Esophagus squamous epithelium (tissue), 4 donors: ENCODE data around the gene PFKL.

Experiments used
- POLR2A ChIP-seq, 4 donors: fragments of 450-650 bp; IDR thresholded peaks; one replicate each; pipeline ENCODE4 v1.6.1; 2017; ENCODE audit warnings: antibody characterized with exemption in 4 of 4, mild to moderate bottlenecking in 4 of 4, moderate library complexity in 3 of 4
- TF ChIP-seq, protein P1 (sequence below), 6 experiments: fragments of 450-650 bp in 4 of 6; fragments of 200-600 bp in 2 of 6; sonication (generic) in 2 of 6; IDR thresholded peaks; one replicate each; pipeline ENCODE4 v1.5.1; 2016 to 2019; ENCODE audit warnings: antibody characterized with exemption in 6 of 6, mild to moderate bottlenecking in 4 of 6, moderate library complexity in 4 of 6

DNA sequence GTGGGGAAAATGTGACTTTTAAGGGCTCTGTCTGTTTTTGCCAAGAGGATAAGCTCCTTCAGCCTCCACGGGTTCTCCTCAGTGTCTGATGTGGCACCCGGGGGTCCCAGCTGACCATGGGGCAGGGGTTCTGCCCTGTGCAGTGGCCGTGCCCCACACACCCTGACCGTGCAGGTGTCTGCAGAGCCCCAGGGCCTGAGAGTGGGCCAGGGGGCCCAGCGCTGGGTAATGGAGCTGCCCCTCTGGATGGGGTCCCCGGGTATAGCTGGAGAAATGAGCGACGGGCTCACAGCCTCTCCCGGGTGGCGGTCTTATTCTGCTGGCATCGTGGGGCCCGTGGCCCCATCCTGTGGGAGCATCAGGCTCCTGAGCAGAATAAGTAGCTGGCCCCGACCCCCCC lies 2.9 kb upstream of the PFKL start:
- TF ChIP-seq, protein P1, sequence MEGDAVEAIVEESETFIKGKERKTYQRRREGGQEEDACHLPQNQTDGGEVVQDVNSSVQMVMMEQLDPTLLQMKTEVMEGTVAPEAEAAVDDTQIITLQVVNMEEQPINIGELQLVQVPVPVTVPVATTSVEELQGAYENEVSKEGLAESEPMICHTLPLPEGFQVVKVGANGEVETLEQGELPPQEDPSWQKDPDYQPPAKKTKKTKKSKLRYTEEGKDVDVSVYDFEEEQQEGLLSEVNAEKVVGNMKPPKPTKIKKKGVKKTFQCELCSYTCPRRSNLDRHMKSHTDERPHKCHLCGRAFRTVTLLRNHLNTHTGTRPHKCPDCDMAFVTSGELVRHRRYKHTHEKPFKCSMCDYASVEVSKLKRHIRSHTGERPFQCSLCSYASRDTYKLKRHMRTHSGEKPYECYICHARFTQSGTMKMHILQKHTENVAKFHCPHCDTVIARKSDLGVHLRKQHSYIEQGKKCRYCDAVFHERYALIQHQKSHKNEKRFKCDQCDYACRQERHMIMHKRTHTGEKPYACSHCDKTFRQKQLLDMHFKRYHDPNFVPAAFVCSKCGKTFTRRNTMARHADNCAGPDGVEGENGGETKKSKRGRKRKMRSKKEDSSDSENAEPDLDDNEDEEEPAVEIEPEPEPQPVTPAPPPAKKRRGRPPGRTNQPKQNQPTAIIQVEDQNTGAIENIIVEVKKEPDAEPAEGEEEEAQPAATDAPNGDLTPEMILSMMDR (IDR thresholded peaks at IDR 0.05), result no peak
- TF ChIP-seq POLR2A (IDR thresholded peaks at IDR 0.05), result no peak
